Testis (tissue), 3 donors: Measurements from ENCODE around the gene SURF2. TPM values are rescaled to one million over a fixed set of nuclear protein-coding genes. Genes with fewer than 3 reads are reported as not detected.

Experiments used
- DNase-seq: peaks from one replicate; pipeline ENCODE4 v3.0.0-alpha.2; 2019
- H3K27ac ChIP-seq, 2 donors: fragments of 200-600 bp; sonication (generic); one replicate each; pipeline ENCODE4 v1.5.1; 2019
- H3K27me3 ChIP-seq: fragments of 200-600 bp; sonication (generic); one replicate; pipeline ENCODE4 v1.5.1; 2019
- H3K36me3 ChIP-seq: fragments of 200-600 bp; sonication (generic); one replicate; pipeline ENCODE4 v1.5.1; 2017; ENCODE audit warnings: low read depth; ENCODE audit errors: missing control alignments
- H3K4me1 ChIP-seq: fragments of 200-600 bp; sonication (generic); one replicate; pipeline ENCODE4 v1.5.1; 2019
- H3K4me3 ChIP-seq, 2 donors: fragments of 200-600 bp; sonication (generic); one replicate each; pipeline ENCODE4 v1.5.1; 2017 to 2019
- H3K9me3 ChIP-seq: fragments of 200-600 bp; sonication (generic); one replicate; pipeline ENCODE4 v1.5.1; 2017
- CTCF ChIP-seq, 3 experiments: fragments of 450-650 bp in 2 of 3; fragments of 200-600 bp in 1 of 3; sonication (generic) in 1 of 3; IDR thresholded peaks; one replicate each; pipeline ENCODE4 v1.5.1; 2016 to 2019; ENCODE audit warnings: antibody characterized with exemption in 3 of 3, mild to moderate bottlenecking in 2 of 3, moderate library complexity in 1 of 3
- POLR2A ChIP-seq: fragments of 450-650 bp; IDR thresholded peaks from one replicate; pipeline ENCODE4 v1.6.1; 2017; ENCODE audit warnings: antibody characterized with exemption, mild to moderate bottlenecking, moderate library complexity
- WGBS, 2 donors: methylation state at CpG; one replicate each; pipeline ENCODE4 v1.1.5; 2018; 5-methylcytosine and 5-hydroxymethylcytosine counted together
- intact Hi-C: fragments of 100-400 bp; cut with DNase I; formaldehyde crosslinking; loops from one replicate; pipeline ENCODE4 v1.15.1; 2023; ENCODE audit warnings: low total_unique reads
- polyA plus RNA-seq: library from polyadenylated mRNA; stranded (reverse); fragments of 350-450 nt; fragmentation: Illumina TruSeq; extraction: RNeasy Lipid Tissue Mini Kit (QIAGEN cat#74804); gene quantifications from one replicate; pipeline ENCODE4 v1.2.3, GENCODE V29; 2014; ENCODE audit warnings: low read depth, low replicate concordance; ENCODE audit not compliant: insufficient read depth
- total RNA-seq, 2 donors: library from RNA; depleted of rRNA; stranded (reverse); fragments of >200 nt; gene quantifications; one replicate each; pipeline ENCODE4 v1.2.3, GENCODE V29; 2016

Gene SURF2
- total and polyA plus RNA-seq, 3 donors from 2014 or later: 103 to 160 (median 121) TPM

- no peak overlapping the region for H3K4me3 ChIP-seq
- H3K36me3 ChIP-seq: no peaks in the 10 kb centered on the region
- intact Hi-C loops: loop anchor here (10.0 kb wide), 1 partner anchor 136 kb away; no protein-coding TSS in a partner anchor
- WGBS, 2 donors: 82 to 87% methylated on average over 12 to 13 of the region's 13 CpGs
- no peak overlapping the region for H3K27ac ChIP-seq
- H3K9me3 ChIP-seq: no peaks in the 10 kb centered on the region
- no peak for DNase-seq
- no peaks in the 10 kb centered on the region for H3K27me3 ChIP-seq
- no peak for TF ChIP-seq POLR2A
- TF ChIP-seq CTCF (IDR thresholded peaks at IDR 0.05): no peak
- no peaks in the 10 kb centered on the region for H3K4me1 ChIP-seq
Measured at GRCh38 chr9:133320421-133320881, 35.9 kb upstream of the SURF2 start.

- intact Hi-C loops: loop anchor here (10.0 kb wide), 1 partner anchor 137 kb away; no protein-coding TSS in a partner anchor
- no peaks in the 10 kb centered on the region for H3K36me3 ChIP-seq
- 86 to 88% methylated on average over 13 of the region's 13 CpGs for WGBS, 2 donors
- H3K4me3 ChIP-seq: no peak overlapping the region
- no peak for DNase-seq
- H3K9me3 ChIP-seq: no peaks in the 10 kb centered on the region
- H3K27me3 ChIP-seq: no peaks in the 10 kb centered on the region
- no peaks in the 10 kb centered on the region for H3K4me1 ChIP-seq
- TF ChIP-seq CTCF (IDR thresholded peaks at IDR 0.05) (no peak), POLR2A (no peak)
- H3K27ac ChIP-seq: no peak overlapping the region
Measured at GRCh38 chr9:133321411-133321935, 34.9 kb upstream of the SURF2 start.

GRCh38 chr9:133322701-133323100 lies 33.6 kb upstream of the SURF2 start:
- H3K36me3 ChIP-seq: no peaks in the 10 kb centered on the region
- TF ChIP-seq POLR2A: no peak
- TF ChIP-seq CTCF (IDR thresholded peaks at IDR 0.05): no peak
- H3K4me3 ChIP-seq: no peak overlapping the region
- H3K27ac ChIP-seq: no peak overlapping the region
- intact Hi-C loops: loop anchor here (10.0 kb wide), 1 partner anchor 138 kb away; no protein-coding TSS in a partner anchor
- WGBS, 2 donors: 79 to 88% methylated on average over 14 of the region's 14 CpGs
- no peak for DNase-seq
- no peaks in the 10 kb centered on the region for H3K9me3 ChIP-seq
- no peaks in the 10 kb centered on the region for H3K27me3 ChIP-seq
- H3K4me1 ChIP-seq: no peaks in the 10 kb centered on the region

- TF ChIP-seq POLR2A (no peak), CTCF (IDR thresholded peaks at IDR 0.05) (no peak)
- no peaks in the 10 kb centered on the region for H3K36me3 ChIP-seq
- H3K4me1 ChIP-seq: no peaks in the 10 kb centered on the region
- no peaks in the 10 kb centered on the region for H3K9me3 ChIP-seq
- H3K4me3 ChIP-seq: no peak overlapping the region
- intact Hi-C loops: loop anchor here (10.0 kb wide), 1 partner anchor 138 kb away; no protein-coding TSS in a partner anchor
- 89 to 90% methylated on average over 10 of the region's 10 CpGs for WGBS, 2 donors
- DNase-seq: no peak
- no peak overlapping the region for H3K27ac ChIP-seq
- no peaks in the 10 kb centered on the region for H3K27me3 ChIP-seq
Measured at GRCh38 chr9:133323211-133323610, 33.1 kb upstream of the SURF2 start.
